Cardiac fibroblast (primary cell): ENCODE data around the gene KICS2.

Experiments
- DNase-seq, 2 donors: peaks; one replicate each; pipeline versions ENCODE4 v3.0.0 to v3.0.0-alpha.2; 2010; ENCODE audit warnings: low read depth in 2 of 2
- H3K4me3 ChIP-seq, 2 donors: replicated peaks in 1 of 2; 1 replicate in 1 of 2; 2 replicates in 1 of 2; pipeline ENCODE4 v1.5.1; 2011; ENCODE audit warnings: low read depth in 2 of 2, low read length in 2 of 2, mild to moderate bottlenecking in 2 of 2, moderate library complexity in 1 of 2
- CTCF ChIP-seq: IDR thresholded peaks from one replicate; pipeline ENCODE4 v1.5.1; 2011; ENCODE audit warnings: low read depth, mild to moderate bottlenecking, low read length, inconsistent platforms

KICS2 gene

GRCh38 chr12:64189530-64189929 is 32.6 kb downstream of the KICS2 start:
- DNase-seq, result no peak
- H3K4me3 ChIP-seq, result no peak overlapping the region
- no peak for TF ChIP-seq CTCF

- DNase-seq, result no peak
- no peak overlapping the region for H3K4me3 ChIP-seq
- no peak for TF ChIP-seq CTCF
Measured at GRCh38 chr12:64187794-64188193, 34.3 kb downstream of the KICS2 start.

- TF ChIP-seq CTCF, result no peak
- DNase-seq, result peak; percentile 82 to 84
- H3K4me3 ChIP-seq, result peak overlapping the region in 1 of 2 donors; percentile 9
Measured at GRCh38 chr12:64187370-64187769, 34.7 kb downstream of the KICS2 start.

GRCh38 chr12:64186789-64187188 is 35.3 kb downstream of the KICS2 start:
- peak in 1 of 2 donors; percentile 78 for DNase-seq
- H3K4me3 ChIP-seq, result no peak overlapping the region
- TF ChIP-seq CTCF, result no peak

GRCh38 chr12:64184216-64184615 is 37.9 kb downstream of the KICS2 start:
- no peak for TF ChIP-seq CTCF
- DNase-seq, result no peak
- no peak overlapping the region for H3K4me3 ChIP-seq

- peak; percentile 92 to 99 for DNase-seq
- no peak overlapping the region for H3K4me3 ChIP-seq
- peak; percentile 47 for TF ChIP-seq CTCF
Measured at GRCh38 chr12:64181430-64182291, 40.4 kb downstream of the KICS2 start.
